Heart left ventricle (tissue), 16 donors: ENCODE data around the gene NUP54. TPM values are rescaled to one million over a fixed set of nuclear protein-coding genes. Genes with fewer than 3 reads are reported as not detected.

Experiments used
- ATAC-seq, 4 donors: fragments of 200-7000 bp; cut with Tn5 transposase; one replicate each; pipeline ENCODE4 v1.9.1; 2020 to 2022; ENCODE audit warnings: moderate library complexity in 4 of 4, mild to moderate bottlenecking in 3 of 4, moderate number of reproducible peaks in 1 of 4
- DNase-seq, 5 donors: peaks; one replicate each; pipeline ENCODE4 v3.0.0-alpha.2; 2020
- H3K27ac ChIP-seq, 12 donors: fragments of 200-600 bp; sonication (generic) in 4 of 12; one replicate each; pipeline versions ENCODE4 v1.5.0 to v1.8.0; 2016 to 2022; ENCODE audit warnings: mild to moderate bottlenecking in 2 of 12
- H3K27me3 ChIP-seq, 9 donors: fragments of 200-600 bp; sonication (generic) in 2 of 9; one replicate each; pipeline versions ENCODE4 v1.5.1 to v1.8.0; 2016 to 2022; ENCODE audit warnings: mild to moderate bottlenecking in 3 of 9
- H3K36me3 ChIP-seq, 9 donors: fragments of 200-600 bp; sonication (generic) in 2 of 9; one replicate each; pipeline versions ENCODE4 v1.5.0 to v1.8.0; 2018 to 2022; ENCODE audit warnings: mild to moderate bottlenecking in 2 of 9
- H3K4me1 ChIP-seq, 12 donors: fragments of 200-600 bp; sonication (generic) in 4 of 12; one replicate each; pipeline versions ENCODE4 v1.5.0 to v1.8.0; 2016 to 2022; ENCODE audit warnings: mild to moderate bottlenecking in 3 of 12
- H3K4me3 ChIP-seq, 12 donors: fragments of 200-600 bp; sonication (generic) in 4 of 12; one replicate each; pipeline versions ENCODE4 v1.5.0 to v1.8.0; 2017 to 2022; ENCODE audit warnings: mild to moderate bottlenecking in 9 of 12, moderate library complexity in 4 of 12
- H3K9me3 ChIP-seq, 12 donors: fragments of 200-600 bp; sonication (generic) in 4 of 12; one replicate each; pipeline versions ENCODE4 v1.5.0 to v1.8.0; 2016 to 2022; ENCODE audit warnings: mild to moderate bottlenecking in 1 of 12
- CTCF ChIP-seq, 12 donors: fragments of 200-600 bp; sonication (generic) in 4 of 12; IDR thresholded peaks; one replicate each; pipeline versions ENCODE4 v1.5.0 to v1.8.0; 2018 to 2022; ENCODE audit warnings: antibody characterized with exemption in 12 of 12, mild to moderate bottlenecking in 5 of 12
- POLR2A ChIP-seq, 2 donors: fragments of 450-650 bp; IDR thresholded peaks; one replicate each; pipeline ENCODE4 v1.6.1; 2017; ENCODE audit warnings: antibody characterized with exemption in 2 of 2, mild to moderate bottlenecking in 2 of 2, moderate library complexity in 2 of 2
- WGBS, 4 donors: extraction: QIAGEN DNeasy Blood & Tissue Kit in 2 of 4; methylation state at CpG; one replicate each; pipeline versions ENCODE4 v1.1.5 to v1.1.7; 2013 to 2018; 5-methylcytosine and 5-hydroxymethylcytosine counted together
- intact Hi-C, 10 donors: fragments of 100-400 bp; cut with DNase I; formaldehyde crosslinking; loops; one replicate each; pipeline versions ENCODE4 v1.11.1 to v1.14.2; 2022
- polyA plus RNA-seq, 2 donors: library from polyadenylated mRNA; stranded (reverse); fragments of 200-250 nt; gene quantifications; one replicate each; pipeline ENCODE4 v1.2.3, GENCODE V29; 2013
- total RNA-seq, 9 donors: library from RNA; depleted of rRNA in 2 of 9; stranded (reverse); fragments of >200 nt in 2 of 9; fragmentation: NEBNext Ultra II Directional in 3 of 9; extraction: Animal tissue kit (Norgen Biotek cat#: 25700) in 3 of 9; gene quantifications; one replicate each; pipeline versions ENCODE4 v1.1.0 to v1.2.4, GENCODE V29; 2016 to 2023
- donor health status: ischemic (EF 13 %, LVEDD 7.1; RV severe dilation, severe dysfunction).
- donor health status: healthy with polysubstance abuse.
- donor health status: DM: no; HTN: yes; CAD: no.
- donor health status: DM: no; HTN: no; CAD: no.
- donor health status: ischemic (EF 25% LVEDD 6.9; RV normal size, moderate dysfunction).
- donor health status: ischemic (EF 25% LVEDD 5.7; RV mildly dilated, moderate dysfunction).
- donor health status: healthy.
- donor health status: DM: yes; HTN: yes; CAD: no.
- donor health status: ischemic (EF 35%, LVEDD 5.7; RV mildly dilated, moderate dysfunction).
- donor health status: nonischemic (EF 11% LVEDD 7.7; RV severe dilation, severe dysfunction).
- donor health status: DM: yes; HTN: yes; CAD: no.
- donor health status: PGD.
- donor health status: ischemic (EF 29% LVEDD 5.4; RV normal size, mild dysfunction).
- donor health status: nonischemic (EF 23%, LVEDD 6.1; RV moderate dilation, normal function).

NUP54 gene
- total and polyA plus RNA-seq, 11 donors: 10.7 to 26.7 (median 17.3) TPM

- no peaks in the 10 kb centered on the region for H3K27me3 ChIP-seq
- ATAC-seq (peak in 1 of 4 donors; percentile 26), DNase-seq (no peak)
- no peaks in the 10 kb centered on the region for H3K9me3 ChIP-seq
- H3K27ac ChIP-seq: peak overlapping the region in 6 of 12 donors; percentile 1 to 55 (median 32)
- TF ChIP-seq POLR2A (IDR thresholded peaks at IDR 0.05) (no peak), CTCF (IDR thresholded peaks at IDR 0.05) (no peak)
- H3K36me3 ChIP-seq: peaks cover 0 to 70% (median 53%) of the 10 kb centered on the region in 9 donors
- H3K4me3 ChIP-seq: no peak overlapping the region
- WGBS, 4 donors: 21 to 34% (median 24%) methylated on average over 2 of the region's 2 CpGs
- H3K4me1 ChIP-seq: peaks cover 0 to 30% (median 17%) of the 10 kb centered on the region in 12 donors
- intact Hi-C loops: loop anchor here in 8 of 10 donors (2.0 to 10.0 kb wide), 9 partner anchors 129 to 329 kb away; partner anchors contain the start of genes CCDC158 (in 3 of the 8) and STBD1 (in 3 of the 8)
These were observed 30.1 kb upstream of the NUP54 start for GRCh38 chr4:76178296-76178695.

GRCh38 chr4:76177709-76178108 lies 29.5 kb upstream of the NUP54 start:
- Histone ChIP-seq H3K27me3 (no peaks in the 10 kb centered on the region), H3K27ac (peak overlapping the region in 6 of 12 donors; percentile 1 to 55 (median 32)), H3K36me3 (peaks cover 0 to 75% (median 59%) of the 10 kb centered on the region in 9 donors), H3K4me3 (no peak overlapping the region), H3K9me3 (no peaks in the 10 kb centered on the region), H3K4me1 (peaks cover 0 to 30% (median 17%) of the 10 kb centered on the region in 12 donors)
- DNase-seq: no peak
- peak in 3 of 4 donors; percentile 23 to 59 (median 54) for ATAC-seq
- intact Hi-C loops: loop anchor here in 8 of 10 donors (2.0 to 10.0 kb wide), 9 partner anchors 129 to 330 kb away; partner anchors contain the start of genes CCDC158 (in 3 of the 8) and STBD1 (in 3 of the 8)
- TF ChIP-seq POLR2A (IDR thresholded peaks at IDR 0.05) (no peak), CTCF (IDR thresholded peaks at IDR 0.05) (no peak)

- peaks cover 0 to 92% (median 73%) of the 10 kb centered on the region in 9 donors for H3K36me3 ChIP-seq
- 90 to 100% (median 99%) methylated on average over 1 of the region's 1 CpG for WGBS, 4 donors
- TF ChIP-seq POLR2A (IDR thresholded peaks at IDR 0.05) (no peak), CTCF (IDR thresholded peaks at IDR 0.05) (no peak)
These were observed 27.1 kb upstream of the NUP54 start for GRCh38 chr4:76175336-76175735.

GRCh38 chr4:76174216-76174615 lies 26.0 kb upstream of the NUP54 start:
- no peak overlapping the region for H3K4me3 ChIP-seq
- DNase-seq (no peak), ATAC-seq (no peak)
- WGBS, 4 donors: 88 to 92% (median 90%) methylated on average over 6 of the region's 6 CpGs
- H3K27ac ChIP-seq: no peak overlapping the region
- peaks cover 0 to 95% (median 77%) of the 10 kb centered on the region in 9 donors for H3K36me3 ChIP-seq
- H3K27me3 ChIP-seq: no peaks in the 10 kb centered on the region
- no peaks in the 10 kb centered on the region for H3K9me3 ChIP-seq
- intact Hi-C loops: loop anchor here in 4 of 10 donors (10.0 kb wide), 3 partner anchors 201 to 321 kb away; partner anchors contain the start of gene CCDC158 (in 2 of the 4)
- no peak for TF ChIP-seq CTCF (IDR thresholded peaks at IDR 0.05)
- no peak for TF ChIP-seq POLR2A (IDR thresholded peaks at IDR 0.05)
- H3K4me1 ChIP-seq: peaks cover 0 to 22% (median 10%) of the 10 kb centered on the region in 12 donors

More at GRCh38 chr4:76175336-76175735, 27.1 kb upstream of the NUP54 start:
- H3K4me3 ChIP-seq: no peak overlapping the region
- intact Hi-C loops: loop anchor here in 8 of 10 donors (5.0 to 10.0 kb wide), 7 partner anchors 132 to 332 kb away; partner anchors contain the start of genes CCDC158 (in 3 of the 8) and STBD1 (in 1 of the 8)
- ATAC-seq: no peak
- no peak overlapping the region for H3K27ac ChIP-seq
- peaks cover 0 to 32% (median 17%) of the 10 kb centered on the region in 12 donors for H3K4me1 ChIP-seq
- no peaks in the 10 kb centered on the region for H3K27me3 ChIP-seq
- H3K9me3 ChIP-seq: no peaks in the 10 kb centered on the region
- DNase-seq: no peak
